Measurements from ENCODE around the gene PPP1R11.

The PPP1R11 gene

GRCh38 chr6:30061858-30062458, 5.0 kb upstream of the PPP1R11 start:
- DNase-seq (ENCODE audit: low read depth): peak; percentile 17

- DNase-seq (ENCODE audit: low read depth): no peak
Observed at GRCh38 chr6:30062471-30063178, 4.4 kb upstream of the PPP1R11 start.

- no peak for DNase-seq (ENCODE audit: low read depth)
Observed at GRCh38 chr6:30063315-30063714, 3.7 kb upstream of the PPP1R11 start.

- DNase-seq (ENCODE audit: low read depth): no peak
Observed at GRCh38 chr6:30066082-30066481, 916 bp upstream of the PPP1R11 start.

GRCh38 chr6:30067460-30068139, 602 bp downstream of the PPP1R11 start:
- no peak for DNase-seq (ENCODE audit: low read depth)

- no peak for DNase-seq (ENCODE audit: low read depth)
Observed at GRCh38 chr6:30071081-30071818, 4.3 kb downstream of the PPP1R11 start.

GRCh38 chr6:30071858-30072257, 4.9 kb downstream of the PPP1R11 start:
- DNase-seq (ENCODE audit: low read depth): no peak

GRCh38 chr6:30073489-30074235, 6.7 kb downstream of the PPP1R11 start:
- DNase-seq (ENCODE audit: low read depth): no peak

GRCh38 chr6:30074331-30075093, 7.5 kb downstream of the PPP1R11 start:
- no peak for DNase-seq (ENCODE audit: low read depth)

- DNase-seq (ENCODE audit: low read depth): no peak
Observed at GRCh38 chr6:30075094-30075789, 8.2 kb downstream of the PPP1R11 start, which contains the start of gene RNF39. TSS of gene RNF39 (minus strand) at chr6:30075769. CDS start at chr6:30075585, 184 bp downstream.

- DNase-seq (ENCODE audit: low read depth): no peak
Observed at GRCh38 chr6:30075790-30076732, 9.1 kb downstream of the PPP1R11 start.

GRCh38 chr6:30077218-30077617, 10.2 kb downstream of the PPP1R11 start:
- DNase-seq (ENCODE audit: low read depth): no peak

GRCh38 chr6:30087876-30088275, 20.9 kb downstream of the PPP1R11 start:
- no peak for DNase-seq (ENCODE audit: low read depth)

- DNase-seq (ENCODE audit: low read depth): no peak
Observed at GRCh38 chr6:30091577-30092381, 24.8 kb downstream of the PPP1R11 start.

- no peak for DNase-seq (ENCODE audit: low read depth)
Observed at GRCh38 chr6:30092852-30093543, 26.0 kb downstream of the PPP1R11 start.

- no peak for DNase-seq (ENCODE audit: low read depth)
Observed at GRCh38 chr6:30093951-30094661, 27.1 kb downstream of the PPP1R11 start.

- DNase-seq (ENCODE audit: low read depth): no peak
Observed at GRCh38 chr6:30096829-30097228, 29.8 kb downstream of the PPP1R11 start.

All from activated T-cell treated with anti-CD3 and anti-CD28 coated beads for 48 hours (primary cell).